ENCODE results near the gene PPP2R3A. TPM values are rescaled to one million over a fixed set of nuclear protein-coding genes. Genes with fewer than 3 reads are reported as not detected.
"Not testable (repeated sequence)": the region's sequence is repeated elsewhere in the genome, so short reads cannot be mapped to it uniquely, and the experiment has no call there.

PPP2R3A gene
- total RNA-seq, 2 donors from 2014 or later, result 37.5 to 60.1 TPM

DNA sequence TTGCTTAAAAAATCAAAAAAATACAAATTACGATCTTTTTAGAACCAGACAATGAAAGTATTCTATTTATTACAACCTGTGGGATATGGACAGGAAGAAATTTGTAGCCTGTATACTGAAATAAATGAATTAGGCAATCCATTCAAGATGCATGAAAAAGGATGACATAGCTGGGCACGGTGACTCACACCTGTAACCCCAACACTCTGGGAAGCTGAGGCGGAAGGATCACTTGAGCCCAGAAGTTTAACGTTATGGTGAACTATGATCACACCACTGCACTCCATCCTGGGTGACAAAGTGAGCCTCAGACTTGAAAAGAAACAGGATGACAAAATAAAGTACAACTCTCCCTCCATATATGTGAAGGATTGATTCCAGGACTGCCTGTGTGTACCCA, 156.5 kb downstream of the PPP2R3A start:
- DNase-seq (no peak), ATAC-seq (no peak)
- intact Hi-C loops (cut with DNase I), result no loop called here

DNA sequence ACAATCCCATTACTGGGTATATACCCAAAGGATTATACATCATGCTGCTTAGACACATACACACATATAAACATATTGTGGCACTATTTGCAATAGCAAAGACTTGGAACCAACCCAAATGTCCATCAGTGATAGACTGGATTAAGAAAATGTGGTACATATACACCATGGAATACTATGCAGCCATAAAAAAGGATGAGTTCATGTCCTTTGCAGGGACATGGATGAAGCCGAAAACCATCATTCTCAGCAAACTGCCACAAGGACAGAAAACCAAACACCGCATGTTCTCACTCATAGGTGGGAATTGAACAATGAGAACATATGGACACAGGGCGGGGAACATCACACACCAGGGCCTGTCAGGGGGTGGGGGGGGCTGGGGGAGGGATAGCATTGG, 166.1 kb downstream of the PPP2R3A start:
- DNase-seq; ATAC-seq; intact Hi-C loops (cut with DNase I): not testable (repeated sequence)

GRCh38 chr3:136134091-136134490, 168.6 kb downstream of the PPP2R3A start:
- DNase-seq (no peak), ATAC-seq (no peak)
- intact Hi-C loops (cut with DNase I), result no loop called here

GRCh38 chr3:136135039-136135802, 169.7 kb downstream of the PPP2R3A start:
- intact Hi-C loops (cut with DNase I), result no loop called here
- DNase-seq (no peak), ATAC-seq (no peak)

DNA sequence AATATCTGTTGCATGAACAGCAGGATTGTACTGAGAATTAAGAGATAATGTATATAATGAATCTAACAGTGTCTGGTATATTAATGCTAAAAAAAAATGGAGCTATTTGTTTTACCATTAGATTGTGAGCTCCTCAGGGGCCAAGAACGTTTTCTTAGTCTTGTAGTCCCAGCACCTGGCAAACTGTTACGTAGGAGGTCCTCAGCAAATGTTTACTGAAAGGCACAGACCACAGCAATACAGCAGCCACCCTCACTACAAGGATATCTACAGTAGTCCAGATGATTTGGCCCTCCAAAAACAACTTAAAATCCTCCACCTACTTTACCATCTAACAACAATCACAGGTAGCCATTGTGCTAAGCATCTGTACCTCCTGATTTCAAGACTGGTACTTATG, 170.9 kb downstream of the PPP2R3A start:
- intact Hi-C loops (cut with DNase I), result no loop called here
- DNase-seq, result no peak
- ATAC-seq, result no peak

GRCh38 chr3:136141291-136141785, 175.8 kb downstream of the PPP2R3A start:
- DNase-seq (no peak), ATAC-seq (no peak)
- intact Hi-C loops (cut with DNase I), result loop anchor here in 1 of 2 donors (10.0 kb wide), 1 partner anchor 53 kb away; the partner anchor contains the start of gene MSL2

GRCh38 chr3:136141891-136142290, 176.4 kb downstream of the PPP2R3A start:
- DNase-seq, result no peak
- intact Hi-C loops (cut with DNase I), result loop anchor here in 1 of 2 donors (10.0 kb wide), 1 partner anchor 53 kb away; the partner anchor contains the start of gene MSL2

DNA sequence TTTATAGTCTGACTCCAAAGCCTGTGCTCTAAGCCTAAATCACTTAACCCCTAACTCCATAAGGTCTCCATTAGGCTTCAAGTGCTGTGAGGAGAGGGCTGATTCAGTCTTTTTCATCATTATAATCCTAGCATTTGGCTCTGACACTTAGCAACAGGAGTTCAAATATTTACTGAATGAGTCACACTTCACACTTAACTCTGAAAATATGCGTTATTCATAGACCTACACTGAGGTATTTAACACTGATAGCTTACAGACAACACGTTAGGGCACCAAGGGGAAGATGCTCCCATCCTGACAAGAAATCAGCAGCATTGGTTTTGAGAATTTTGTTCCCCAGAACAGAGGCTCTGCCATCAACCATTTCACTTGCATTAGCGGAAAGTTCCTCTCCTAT, 177.1 kb downstream of the PPP2R3A start:
- DNase-seq (no peak), ATAC-seq (peak; percentile 73 to 89)
- intact Hi-C loops (cut with DNase I), result loop anchor here in 1 of 2 donors (10.0 kb wide), 1 partner anchor 52 kb away; the partner anchor contains the start of gene MSL2

More at GRCh38 chr3:136141891-136142290, 176.4 kb downstream of the PPP2R3A start:
- ATAC-seq, result peak in 1 of 2 donors; percentile 7

DNA sequence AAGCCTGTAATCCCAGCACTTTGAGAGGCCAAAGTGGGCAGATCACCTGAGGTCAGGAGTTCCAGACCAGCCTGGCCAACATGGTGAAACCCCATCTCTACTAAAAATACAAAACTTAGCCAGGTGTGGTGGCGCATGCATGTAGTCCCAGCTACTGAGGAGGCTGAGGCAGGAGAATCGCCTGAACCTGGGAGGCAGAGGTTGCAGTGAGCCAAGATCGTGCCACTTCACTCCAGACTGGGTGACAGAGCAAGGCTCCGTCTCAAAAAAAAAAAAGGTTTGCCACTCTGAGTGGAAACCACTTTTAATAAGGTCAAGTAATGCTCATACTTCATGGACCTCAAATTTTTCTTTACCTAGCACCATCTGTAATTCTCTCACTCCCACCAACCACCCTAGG, 178.9 kb downstream of the PPP2R3A start:
- intact Hi-C loops (cut with DNase I), result loop anchor here in 1 of 2 donors (10.0 kb wide), 1 partner anchor 50 kb away; the partner anchor contains the start of gene MSL2

DNA sequence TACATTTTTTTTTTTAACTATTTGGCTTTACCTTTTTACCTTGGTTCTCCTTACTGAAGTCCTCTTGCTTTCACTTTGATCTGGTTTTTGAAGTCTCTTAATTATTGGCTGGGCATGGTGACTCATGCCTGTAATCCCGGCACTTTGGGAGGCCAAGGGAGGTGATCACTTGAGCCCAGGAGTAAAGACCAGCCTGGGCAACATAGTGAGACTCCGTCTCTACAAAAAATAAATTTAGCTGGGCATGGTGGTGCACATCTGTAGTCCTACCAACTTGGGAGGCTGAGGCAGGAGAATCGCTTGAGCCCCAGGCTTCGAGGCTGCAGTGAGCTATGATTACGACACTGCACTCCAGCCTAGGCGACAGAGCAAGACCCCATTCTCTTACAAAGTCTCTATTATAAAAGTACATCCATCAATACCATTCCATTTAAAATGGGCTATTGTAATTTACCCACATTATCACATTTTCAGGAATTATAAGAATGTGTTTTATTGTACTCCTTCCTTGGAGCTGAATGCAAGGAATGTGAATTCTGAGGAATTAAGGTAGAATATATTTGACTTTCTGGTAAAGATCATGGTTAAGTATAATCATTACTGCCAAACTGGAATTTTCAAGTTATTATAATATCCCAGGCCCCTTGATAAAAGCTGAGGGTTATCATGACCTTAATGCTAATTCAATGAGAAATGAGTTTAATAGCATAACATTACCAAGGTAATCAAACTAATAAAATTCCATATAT, 181.6 kb downstream of the PPP2R3A start:
- intact Hi-C loops (cut with DNase I), result loop anchor here in 1 of 2 donors (10.0 kb wide), 1 partner anchor 48 kb away; the partner anchor contains the start of gene MSL2
- ATAC-seq (no peak), DNase-seq (no peak)

More for the DNA sequence above, 178.9 kb downstream of the PPP2R3A start:
- DNase-seq, ATAC-seq: not testable (repeated sequence)

GRCh38 chr3:136149667-136150066, 184.1 kb downstream of the PPP2R3A start:
- intact Hi-C loops (cut with DNase I), result loop anchor here in 1 of 2 donors (10.0 kb wide), 1 partner anchor 45 kb away; the partner anchor contains the start of gene MSL2
- ATAC-seq (peak in 1 of 2 donors; percentile 20), DNase-seq (no peak)

- ATAC-seq, result no peak
- intact Hi-C loops (cut with DNase I), result no loop called here
- DNase-seq, result no peak
Measured at GRCh38 chr3:136151219-136151618, 185.7 kb downstream of the PPP2R3A start.

DNA sequence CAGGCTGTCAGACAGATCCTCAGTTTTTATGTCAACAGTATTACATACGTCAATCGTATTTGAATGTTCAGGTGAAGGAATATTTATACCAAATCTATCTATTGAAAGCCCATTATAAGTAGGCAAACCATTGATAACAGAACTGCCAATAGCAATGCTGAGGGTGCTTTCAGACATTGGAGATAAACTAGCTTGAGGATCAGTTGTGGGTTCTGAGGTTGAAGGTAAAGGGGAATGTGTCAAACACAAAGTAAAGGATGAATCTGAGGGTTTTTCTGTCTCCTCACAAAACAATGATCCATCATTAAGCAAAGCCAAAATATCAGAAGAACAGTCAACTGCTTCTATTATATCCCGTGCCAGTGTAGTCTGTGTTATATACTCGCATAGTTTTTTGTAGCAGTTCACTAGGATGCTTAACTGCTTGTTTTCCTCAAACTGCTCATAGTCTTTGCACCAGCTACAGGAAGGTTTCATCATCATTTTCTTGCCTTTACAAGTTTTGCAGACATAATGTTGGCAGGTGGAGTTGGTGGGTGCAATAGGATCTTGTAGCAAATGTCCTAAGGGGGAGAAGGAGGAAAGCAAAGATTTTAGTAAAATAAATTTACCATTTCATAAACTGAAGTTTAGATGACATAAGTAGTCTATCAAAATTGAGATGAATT, 186.8 kb downstream of the PPP2R3A start:
- intact Hi-C loops (cut with DNase I), result no loop called here
- ATAC-seq (no peak), DNase-seq (no peak)

- intact Hi-C loops (cut with DNase I), result no loop called here
- ATAC-seq, result no peak
Measured at GRCh38 chr3:136152963-136153362, 187.4 kb downstream of the PPP2R3A start.

GRCh38 chr3:136161516-136161915, 196.0 kb downstream of the PPP2R3A start:
- no peak for ATAC-seq

More at GRCh38 chr3:136152963-136153362, 187.4 kb downstream of the PPP2R3A start:
- DNase-seq, result no peak

GRCh38 chr3:136162322-136162721, 196.8 kb downstream of the PPP2R3A start:
- intact Hi-C loops (cut with DNase I), result no loop called here
- ATAC-seq (peak in 1 of 2 donors; percentile 29), DNase-seq (no peak)

More at GRCh38 chr3:136161516-136161915, 196.0 kb downstream of the PPP2R3A start:
- intact Hi-C loops (cut with DNase I), result no loop called here
- DNase-seq, result no peak

- ATAC-seq; intact Hi-C loops (cut with DNase I): not testable (repeated sequence)
Measured at GRCh38 chr3:136163607-136164006, 198.1 kb downstream of the PPP2R3A start.

DNA sequence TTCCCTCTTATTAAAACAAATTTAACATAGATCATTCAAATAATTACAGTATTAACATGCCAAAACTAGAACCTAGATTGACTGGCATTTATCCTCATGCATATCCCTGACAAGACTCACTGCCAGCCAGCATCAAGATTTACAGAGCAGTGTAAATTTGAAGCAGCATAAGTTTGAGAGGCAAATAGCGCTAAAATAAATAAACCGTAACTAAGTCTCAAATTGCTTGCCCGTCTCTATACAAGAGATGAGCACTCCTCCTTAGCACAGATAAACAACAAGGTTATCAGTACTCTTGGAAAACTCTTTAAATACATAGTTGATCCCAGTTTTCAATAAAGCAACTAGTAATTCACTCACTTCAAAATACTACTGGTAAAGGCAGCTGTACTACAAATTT, 201.0 kb downstream of the PPP2R3A start:
- DNase-seq (no peak), ATAC-seq (no peak)
- intact Hi-C loops (cut with DNase I), result no loop called here

More at GRCh38 chr3:136163607-136164006, 198.1 kb downstream of the PPP2R3A start:
- DNase-seq, result not testable (repeated sequence)

GRCh38 chr3:136168236-136168635, 202.7 kb downstream of the PPP2R3A start:
- ATAC-seq; DNase-seq; intact Hi-C loops (cut with DNase I): not testable (repeated sequence)
